ENCODE measurements around the gene CENPH. TPM values are rescaled to one million over a fixed set of nuclear protein-coding genes. Genes with fewer than 3 reads are reported as not detected.

CENPH gene
- total and polyA plus RNA-seq, 2 donors (not counting 3 experiments of a cell fraction or from before 2014, with no cell fraction given) = 6.5 to 16.4 TPM

DNA sequence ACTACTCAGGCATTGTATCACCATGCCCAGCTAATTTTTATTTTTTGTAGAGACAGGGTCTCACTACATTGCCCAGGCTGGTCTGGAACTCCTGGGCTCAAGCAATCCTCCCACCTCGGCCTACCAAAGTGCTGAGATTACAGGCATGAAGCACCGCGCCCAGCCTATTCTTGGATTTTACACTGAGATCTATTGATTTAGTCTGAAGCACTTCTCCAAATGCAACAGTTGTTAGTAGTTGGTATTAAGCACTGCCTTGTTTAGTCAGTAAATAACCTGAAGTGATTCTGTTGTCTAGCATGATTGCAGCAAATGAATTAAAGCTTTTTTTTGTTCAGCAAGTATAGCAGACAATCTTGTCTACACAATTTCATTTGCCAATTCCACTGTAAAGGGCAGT is 31.3 kb upstream of the CENPH start:
- H3K4me1 ChIP-seq (ENCODE audit: control insufficient read depth, extremely low read depth, insufficient read depth, low read length) = no peaks in the 10 kb centered on the region
- H2AFZ ChIP-seq (ENCODE audit: low read depth, low read length) = no peak overlapping the region
- dilution Hi-C loops (cut with MboI; ENCODE audit: extremely low pct_ligation_motif_present, low sequenced_read_pairs) (no loop called here), intact Hi-C loops (cut with micrococcal nuclease) (no loop called here)
- H3K9ac ChIP-seq (replicated peaks; ENCODE audit: extremely low read depth, insufficient read depth, low read length) = no peak overlapping the region
- FAIRE-seq = no peak
- H3K4me2 ChIP-seq (ENCODE audit: insufficient read depth, low read length) = no peak overlapping the region
- DNase-seq (ENCODE audit: low read depth, low spot score) = no peak
- no peaks in the 10 kb centered on the region for H4K20me1 ChIP-seq (replicated peaks; ENCODE audit: control insufficient read depth, extremely low read depth, insufficient read depth, low read length)
- H3K79me2 ChIP-seq (ENCODE audit: control insufficient read depth, insufficient read depth, low read length) = no peaks in the 10 kb centered on the region
- no peaks in the 10 kb centered on the region for H3K9me3 ChIP-seq (replicated peaks; ENCODE audit: control insufficient read depth, insufficient read depth, low read length)
- H3K9me1 ChIP-seq (replicated peaks; ENCODE audit: control insufficient read depth, extremely low read depth, insufficient read depth, low read length) = no peaks in the 10 kb centered on the region
- ChIA-PET POLR2A (no interaction called here), CTCF (no interaction called here)
- no peak overlapping the region for H3K27ac ChIP-seq (ENCODE audit: insufficient read depth, low read depth, low read length)
- no peak overlapping the region for H3K4me3 ChIP-seq (replicated peaks in 1 of 3; ENCODE audit: insufficient read depth in 1 of 3, low read depth in 1 of 3, low read length in 3 of 3)
- BruUV-seq (replicated peaks) = no TSS peak
- TF ChIP-seq, protein P1, sequence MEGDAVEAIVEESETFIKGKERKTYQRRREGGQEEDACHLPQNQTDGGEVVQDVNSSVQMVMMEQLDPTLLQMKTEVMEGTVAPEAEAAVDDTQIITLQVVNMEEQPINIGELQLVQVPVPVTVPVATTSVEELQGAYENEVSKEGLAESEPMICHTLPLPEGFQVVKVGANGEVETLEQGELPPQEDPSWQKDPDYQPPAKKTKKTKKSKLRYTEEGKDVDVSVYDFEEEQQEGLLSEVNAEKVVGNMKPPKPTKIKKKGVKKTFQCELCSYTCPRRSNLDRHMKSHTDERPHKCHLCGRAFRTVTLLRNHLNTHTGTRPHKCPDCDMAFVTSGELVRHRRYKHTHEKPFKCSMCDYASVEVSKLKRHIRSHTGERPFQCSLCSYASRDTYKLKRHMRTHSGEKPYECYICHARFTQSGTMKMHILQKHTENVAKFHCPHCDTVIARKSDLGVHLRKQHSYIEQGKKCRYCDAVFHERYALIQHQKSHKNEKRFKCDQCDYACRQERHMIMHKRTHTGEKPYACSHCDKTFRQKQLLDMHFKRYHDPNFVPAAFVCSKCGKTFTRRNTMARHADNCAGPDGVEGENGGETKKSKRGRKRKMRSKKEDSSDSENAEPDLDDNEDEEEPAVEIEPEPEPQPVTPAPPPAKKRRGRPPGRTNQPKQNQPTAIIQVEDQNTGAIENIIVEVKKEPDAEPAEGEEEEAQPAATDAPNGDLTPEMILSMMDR (IDR thresholded peaks at IDR 0.05; ENCODE audit: extremely low read depth in 1 of 2, insufficient read depth in 1 of 2, low read depth in 1 of 2, low read length in 2 of 2) = no peak
- TF ChIP-seq FOS (IDR thresholded peaks at IDR 0.05; ENCODE audit: borderline replicate concordance, insufficient read depth, low read length) (no peak), EZH2 (IDR thresholded peaks at IDR 0.05; ENCODE audit: borderline replicate concordance, low read depth, low read length, severe bottlenecking) (no peak), MYC (IDR thresholded peaks at IDR 0.05; ENCODE audit: low read depth, low read length) (no peak), POLR2A (IDR thresholded peaks at IDR 0.05; ENCODE audit: low read depth, low read length) (no peak), GATA2 (IDR thresholded peaks at IDR 0.05; ENCODE audit: insufficient read depth, insufficient read length, low read depth, low read length) (no peak), JUN (IDR thresholded peaks at IDR 0.05; ENCODE audit: borderline replicate concordance, insufficient read depth, insufficient read length, low read depth) (no peak), POLR2AphosphoS5 (IDR thresholded peaks at IDR 0.05; ENCODE audit: insufficient read depth, low read depth, low read length) (no peak)
- TF ChIP-seq, protein P2, sequence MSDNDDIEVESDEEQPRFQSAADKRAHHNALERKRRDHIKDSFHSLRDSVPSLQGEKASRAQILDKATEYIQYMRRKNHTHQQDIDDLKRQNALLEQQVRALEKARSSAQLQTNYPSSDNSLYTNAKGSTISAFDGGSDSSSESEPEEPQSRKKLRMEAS (IDR thresholded peaks at IDR 0.05; ENCODE audit: insufficient read depth, insufficient read length) = no peak
- no peaks in the 10 kb centered on the region for H3K36me3 ChIP-seq (ENCODE audit: control insufficient read depth in 2 of 2, extremely low read depth in 1 of 2, insufficient read depth in 2 of 2, low read length in 2 of 2)
- H3K27me3 ChIP-seq (ENCODE audit: control insufficient read depth in 2 of 2, insufficient read depth in 2 of 2, low read length in 2 of 2) = no peaks in the 10 kb centered on the region

Data from endothelial cell of umbilical vein (primary cell).